ENCODE results near the gene THBD. TPM values are rescaled to one million over a fixed set of nuclear protein-coding genes. Genes with fewer than 3 reads are reported as not detected.

THBD gene
- total RNA-seq, 1 donor from 2014 or later, result 104 TPM

GRCh38 chr20:23092384-23092756 is 42.9 kb upstream of the THBD start:
- ATAC-seq (no peak), DNase-seq (no peak)
- H3K36me3 ChIP-seq, result no peaks in the 10 kb centered on the region
- no peak overlapping the region for H3K4me3 ChIP-seq
- TF ChIP-seq, protein P1, sequence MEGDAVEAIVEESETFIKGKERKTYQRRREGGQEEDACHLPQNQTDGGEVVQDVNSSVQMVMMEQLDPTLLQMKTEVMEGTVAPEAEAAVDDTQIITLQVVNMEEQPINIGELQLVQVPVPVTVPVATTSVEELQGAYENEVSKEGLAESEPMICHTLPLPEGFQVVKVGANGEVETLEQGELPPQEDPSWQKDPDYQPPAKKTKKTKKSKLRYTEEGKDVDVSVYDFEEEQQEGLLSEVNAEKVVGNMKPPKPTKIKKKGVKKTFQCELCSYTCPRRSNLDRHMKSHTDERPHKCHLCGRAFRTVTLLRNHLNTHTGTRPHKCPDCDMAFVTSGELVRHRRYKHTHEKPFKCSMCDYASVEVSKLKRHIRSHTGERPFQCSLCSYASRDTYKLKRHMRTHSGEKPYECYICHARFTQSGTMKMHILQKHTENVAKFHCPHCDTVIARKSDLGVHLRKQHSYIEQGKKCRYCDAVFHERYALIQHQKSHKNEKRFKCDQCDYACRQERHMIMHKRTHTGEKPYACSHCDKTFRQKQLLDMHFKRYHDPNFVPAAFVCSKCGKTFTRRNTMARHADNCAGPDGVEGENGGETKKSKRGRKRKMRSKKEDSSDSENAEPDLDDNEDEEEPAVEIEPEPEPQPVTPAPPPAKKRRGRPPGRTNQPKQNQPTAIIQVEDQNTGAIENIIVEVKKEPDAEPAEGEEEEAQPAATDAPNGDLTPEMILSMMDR (IDR thresholded peaks at IDR 0.05), result no peak
- H3K27me3 ChIP-seq, result no peaks in the 10 kb centered on the region
- no peak overlapping the region for H3K27ac ChIP-seq
- H3K4me1 ChIP-seq, result peaks cover 24% of the 10 kb centered on the region
- H3K9me3 ChIP-seq, result no peaks in the 10 kb centered on the region
- intact Hi-C loops (cut with DNase I), result no loop called here

DNA sequence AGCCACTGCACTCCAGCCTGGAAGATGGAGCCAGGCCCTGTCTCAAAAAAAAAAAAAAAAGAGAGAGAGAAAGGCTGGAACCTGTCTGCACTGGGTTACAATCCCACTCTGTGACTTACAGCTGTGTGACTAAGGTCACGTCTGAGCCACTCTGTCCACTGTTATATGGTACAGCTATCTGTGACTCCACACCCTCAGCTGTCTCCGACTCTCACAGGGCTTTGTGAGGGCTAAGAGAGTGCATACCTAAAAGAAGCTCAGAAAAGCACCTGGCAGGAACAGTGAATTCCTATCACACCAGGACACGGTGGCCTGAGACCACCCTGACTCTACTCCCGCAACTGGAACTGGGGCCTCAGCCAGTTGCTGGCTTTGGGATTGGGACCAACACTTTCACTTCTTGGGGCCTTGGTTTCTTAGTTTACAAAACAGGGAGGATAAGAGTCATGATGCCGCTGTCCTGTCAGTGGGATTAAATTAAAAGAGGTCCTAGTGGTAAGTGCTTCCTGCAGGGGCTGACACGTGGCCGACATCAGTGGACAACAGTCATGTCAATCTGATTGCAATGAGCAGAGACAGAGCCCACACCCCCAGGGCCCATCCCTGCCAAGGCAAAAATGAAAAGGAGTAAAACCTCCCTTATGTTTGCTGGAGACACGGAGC is 42.4 kb upstream of the THBD start:
- TF ChIP-seq, protein P1 (IDR thresholded peaks at IDR 0.05), result no peak
- H3K4me3 ChIP-seq, result no peak overlapping the region
- no peak overlapping the region for H3K27ac ChIP-seq
- H3K9me3 ChIP-seq, result no peaks in the 10 kb centered on the region
- H3K36me3 ChIP-seq, result no peaks in the 10 kb centered on the region
- no peak for ATAC-seq
- intact Hi-C loops (cut with DNase I), result no loop called here
- peaks cover 29% of the 10 kb centered on the region for H3K4me1 ChIP-seq
- no peaks in the 10 kb centered on the region for H3K27me3 ChIP-seq
- DNase-seq, result no peak

DNA sequence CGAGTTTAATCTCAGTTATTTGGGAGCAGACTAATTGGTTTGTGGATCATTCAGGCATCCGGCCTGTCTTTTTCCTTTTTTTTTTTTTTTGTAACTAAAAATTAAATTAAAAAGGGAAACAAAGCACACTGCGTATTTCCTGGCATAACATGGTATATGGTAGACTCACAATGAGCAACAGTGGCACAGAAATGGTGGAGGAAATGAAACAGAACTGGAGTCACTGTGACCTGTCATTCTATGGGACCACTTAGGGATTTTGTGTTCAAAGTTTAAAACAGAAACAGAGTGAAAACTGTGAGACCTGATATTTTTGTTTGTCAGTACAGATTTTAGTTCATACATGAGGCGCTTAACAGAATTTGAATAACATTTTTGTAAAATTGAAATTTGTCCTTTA is 41.4 kb upstream of the THBD start:
- Histone ChIP-seq H3K36me3 (no peaks in the 10 kb centered on the region), H3K4me1 (peaks cover 32% of the 10 kb centered on the region), H3K9me3 (no peaks in the 10 kb centered on the region), H3K27ac (no peak overlapping the region), H3K4me3 (no peak overlapping the region), H3K27me3 (no peaks in the 10 kb centered on the region)
- intact Hi-C loops (cut with DNase I), result no loop called here
- no peak for DNase-seq
- TF ChIP-seq, protein P1 (IDR thresholded peaks at IDR 0.05), result no peak
- no peak for ATAC-seq

GRCh38 chr20:23090147-23090546 is 40.7 kb upstream of the THBD start:
- DNase-seq (no peak), ATAC-seq (no peak)
- TF ChIP-seq, protein P1 (IDR thresholded peaks at IDR 0.05), result no peak
- no peaks in the 10 kb centered on the region for H3K27me3 ChIP-seq
- no peaks in the 10 kb centered on the region for H3K9me3 ChIP-seq
- no peak overlapping the region for H3K4me3 ChIP-seq
- peaks cover 31% of the 10 kb centered on the region for H3K4me1 ChIP-seq
- no peak overlapping the region for H3K27ac ChIP-seq
- intact Hi-C loops (cut with DNase I), result no loop called here
- no peaks in the 10 kb centered on the region for H3K36me3 ChIP-seq

GRCh38 chr20:23088866-23089265 is 39.4 kb upstream of the THBD start:
- DNase-seq, result no peak
- intact Hi-C loops (cut with DNase I), result no loop called here

More at GRCh38 chr20:23088866-23089265, 39.4 kb upstream of the THBD start:
- TF ChIP-seq, protein P1 (IDR thresholded peaks at IDR 0.05), result no peak
- H3K27me3 ChIP-seq, result no peaks in the 10 kb centered on the region
- ATAC-seq, result no peak
- no peaks in the 10 kb centered on the region for H3K36me3 ChIP-seq
- H3K4me3 ChIP-seq, result no peak overlapping the region
- peaks cover 29% of the 10 kb centered on the region for H3K4me1 ChIP-seq
- no peak overlapping the region for H3K27ac ChIP-seq
- H3K9me3 ChIP-seq, result no peaks in the 10 kb centered on the region
